DOHH2 (cell line): ENCODE data around the gene LBP.

Experiments
- CTCF ChIP-seq: fragments of 200-600 bp; sonication (generic); IDR thresholded peaks from one replicate; pipeline ENCODE4 v1.5.1; 2014; ENCODE audit warnings: antibody characterized with exemption, mild to moderate bottlenecking, low read depth, low read length; ENCODE audit not compliant: poor library complexity, severe bottlenecking
- EZH2phosphoT487 ChIP-seq: fragments of 200-600 bp; sonication (generic); IDR thresholded peaks from 2 replicates; pipeline ENCODE4 v1.6.1; 2017; ENCODE audit warnings: borderline replicate concordance, mild to moderate bottlenecking, antibody characterized with exemption, low read length, moderate library complexity, mixed read lengths

GRCh38 chr20:38305541-38305940 is 40.7 kb upstream of the LBP start:
- no peak for TF ChIP-seq CTCF
- no peak for TF ChIP-seq EZH2phosphoT487
